Measurements from ENCODE around the gene MTHFD1. TPM values are rescaled to one million over a fixed set of nuclear protein-coding genes. Genes with fewer than 3 reads are reported as not detected.

MTHFD1 gene
- total and polyA plus RNA-seq, 9 of the 15 experiments (the other 6 are each of a cell fraction or from before 2014, with no cell fraction given) = 66.7 to 158 (median 90.9) TPM

GRCh38 chr14:64363265-64363846 is 24.8 kb upstream of the MTHFD1 start (continued):
- TF ChIP-seq MEIS2 (IDR thresholded peaks at IDR 0.05; ENCODE audit: partially characterized antibody) (no peak), ZNF316 (IDR thresholded peaks at IDR 0.05) (no peak), ZNF398 (CRISPR knock-in tag; IDR thresholded peaks at IDR 0.05) (peak; percentile 95), ATF7 (IDR thresholded peaks at IDR 0.05) (peak; percentile 51), RCOR1 (IDR thresholded peaks at IDR 0.05; ENCODE audit: borderline replicate concordance in 1 of 2, low read depth in 2 of 2, low read length in 2 of 2) (peak in 1 of 2 experiments; percentile 48; a peak in 2 of 4 replicates), FOXK1 (CRISPR knock-in tag; IDR thresholded peaks at IDR 0.05; ENCODE audit: borderline replicate concordance) (no peak), ZFP30 (CRISPR knock-in tag; IDR thresholded peaks at IDR 0.05; ENCODE audit: borderline replicate concordance) (peak; percentile 36; the same call in 1 of the 2 replicates), DLX4 (CRISPR knock-in tag; IDR thresholded peaks at IDR 0.05) (no peak), GMEB1 (CRISPR knock-in tag; IDR thresholded peaks at IDR 0.05) (peak; percentile 92), IRF9 (tag; IDR thresholded peaks at IDR 0.05) (peak; percentile 99), CHCHD3 (CRISPR knock-in tag; IDR thresholded peaks at IDR 0.05) (peak; percentile 79; the same call in 1 of the 2 replicates), GTF2F1 (IDR thresholded peaks at IDR 0.05; ENCODE audit: low read depth, low read length) (no peak), NR2C1 (IDR thresholded peaks at IDR 0.05) (no peak), NR2C1 (tag; IDR thresholded peaks at IDR 0.05) (peak; percentile 98), NCOR1 (IDR thresholded peaks at IDR 0.05) (no peak), TRIM24 (IDR thresholded peaks at IDR 0.05) (peak in 1 of 2 experiments; percentile 61; a peak in 2 of 4 replicates), CHAMP1 (IDR thresholded peaks at IDR 0.05) (no peak), ZNF507 (tag; conservative IDR thresholded peaks at IDR 0.05) (peak; percentile 73), SPI1 (IDR thresholded peaks at IDR 0.05; ENCODE audit: borderline replicate concordance, low read depth, low read length) (no peak), ZNF174 (CRISPR knock-in tag; IDR thresholded peaks at IDR 0.05) (peak; percentile 99), BHLHE40 (IDR thresholded peaks at IDR 0.05; ENCODE audit: low read length) (0 out of 2 replicates have a peak, but pooled peaks have one; percentile 9), KDM2B (CRISPR knock-in tag; IDR thresholded peaks at IDR 0.05) (peak; percentile 97), NFRKB (IDR thresholded peaks at IDR 0.05; ENCODE audit: low read depth) (0 out of 2 replicates have a peak, but pooled peaks have one; percentile 38), ZNF12 (CRISPR knock-in tag; IDR thresholded peaks at IDR 0.05) (no peak)
